GM19452 (cell line): ENCODE measurements around the gene LGALS1.
"Not testable (repeated sequence)": the region's sequence is repeated elsewhere in the genome, so short reads cannot be mapped to it uniquely, and the experiment has no call there.

Source experiments
- ATAC-seq: cut with Tn5 transposase; IDR thresholded peaks from one replicate; pipeline ENCODE4 v1.9.1; 2021; ENCODE audit not compliant: unreplicated experiment

Gene LGALS1

DNA sequence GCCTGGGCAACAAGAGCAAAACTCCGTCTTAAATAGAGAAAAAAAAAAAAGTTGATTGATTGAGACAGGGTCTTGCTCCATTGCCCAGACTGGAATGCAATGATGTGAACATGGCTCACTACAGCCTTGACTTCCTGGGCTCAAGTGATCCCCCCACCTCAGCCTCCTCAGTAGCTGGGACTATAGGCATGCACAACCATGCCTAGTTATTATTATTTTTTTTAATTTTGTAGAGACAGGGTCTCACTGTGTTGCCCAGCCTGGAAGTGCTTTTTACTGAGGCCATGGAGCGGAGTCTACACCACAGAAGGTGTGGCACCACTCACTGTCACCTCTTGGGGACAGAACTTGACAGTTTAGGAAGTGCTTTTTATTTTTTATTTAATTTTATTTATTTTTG, 39.2 kb downstream of the LGALS1 start:
- ATAC-seq: no peak

- no peak for ATAC-seq
Observed at GRCh38 chr22:37715760-37716159, 40.3 kb downstream of the LGALS1 start.

DNA sequence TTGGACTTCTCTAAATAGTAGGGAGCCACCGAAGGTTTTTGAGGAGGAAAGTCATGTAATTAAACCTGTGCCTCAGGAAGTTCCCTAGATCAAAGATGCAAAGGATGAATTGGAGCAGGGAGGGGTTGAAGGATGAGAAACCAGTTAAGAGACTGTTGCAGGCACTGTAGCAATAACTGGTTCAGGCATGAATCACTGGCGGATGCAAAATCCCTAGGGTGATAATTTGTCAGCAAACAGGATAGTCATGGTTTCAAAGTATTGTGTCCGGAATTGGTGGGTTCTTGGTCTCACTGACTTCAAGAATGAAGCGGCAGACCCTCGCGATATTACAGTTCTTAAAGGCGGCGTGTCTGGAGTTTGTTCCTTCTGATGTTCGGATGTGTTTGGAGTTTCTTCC, 41.3 kb downstream of the LGALS1 start:
- no peak for ATAC-seq

GRCh38 chr22:37717235-37717634, 41.8 kb downstream of the LGALS1 start:
- ATAC-seq: not testable (repeated sequence)

DNA sequence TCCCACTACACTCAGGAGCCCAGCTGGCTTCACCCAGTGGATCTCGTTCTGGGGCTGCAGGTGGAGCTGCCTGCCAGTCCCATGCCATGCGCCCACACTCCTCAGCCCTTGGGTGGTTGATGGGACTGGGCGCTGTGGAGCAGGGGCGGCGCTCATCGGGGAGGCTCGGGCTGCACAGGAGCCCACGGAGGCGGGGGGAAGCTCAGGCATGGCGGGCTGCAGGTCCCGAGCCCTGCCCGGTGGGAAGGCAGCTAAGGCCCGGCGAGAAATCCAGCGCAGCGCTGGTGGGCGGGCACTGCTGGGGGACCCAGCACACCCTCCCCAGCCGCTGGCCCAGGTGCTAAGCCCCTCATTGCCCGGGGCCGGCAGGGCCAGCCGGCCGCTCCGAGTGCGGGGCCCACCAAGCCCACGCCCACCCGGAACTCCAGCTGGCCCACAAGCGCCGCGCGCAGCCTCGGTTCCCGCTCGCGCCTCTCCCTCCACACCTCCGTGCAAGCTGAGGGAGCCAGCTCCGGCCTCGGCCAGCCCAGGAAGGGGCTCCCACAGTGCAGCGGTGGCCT, 42.4 kb downstream of the LGALS1 start:
- not testable (repeated sequence) for ATAC-seq

- ATAC-seq: no peak
Observed at GRCh38 chr22:37725551-37726240, 50.3 kb downstream of the LGALS1 start.

GRCh38 chr22:37726241-37726887, 50.9 kb downstream of the LGALS1 start:
- no peak for ATAC-seq

GRCh38 chr22:37728620-37729019, 53.2 kb downstream of the LGALS1 start:
- ATAC-seq: no peak
